GM20000 (cell line): ENCODE data around the gene SYNGR1.

Source experiments
- DNase-seq: peaks from one replicate; pipeline ENCODE4 v3.0.0; 2012; ENCODE audit warnings: low spot score
- CTCF ChIP-seq: IDR thresholded peaks from 2 replicates; pipeline ENCODE4 v1.5.1; 2012; ENCODE audit warnings: mild to moderate bottlenecking, control low read depth; ENCODE audit errors: extremely low read depth, missing control alignments

The SYNGR1 gene

DNA sequence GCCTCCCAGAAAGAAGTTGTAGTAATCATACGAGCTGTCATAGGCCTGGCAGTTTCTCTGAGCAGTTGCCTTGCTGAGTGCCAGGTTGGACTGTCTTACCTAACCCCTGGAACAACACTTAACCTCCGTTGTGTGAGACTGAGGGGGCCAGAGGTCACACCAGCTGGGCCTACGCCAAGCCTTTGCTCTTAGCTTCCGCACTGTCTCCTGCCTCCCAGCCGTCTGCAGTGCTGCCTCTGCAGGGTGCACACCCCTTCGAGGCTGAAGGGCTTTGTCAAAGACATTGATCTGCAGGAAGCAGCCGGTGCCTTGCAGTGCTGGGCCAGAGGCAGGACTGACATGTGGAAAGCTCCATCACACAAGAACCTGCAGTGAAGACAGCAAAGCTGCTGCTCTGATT, 66.5 kb downstream of the SYNGR1 start:
- no peak for DNase-seq
- TF ChIP-seq CTCF = no peak

DNA sequence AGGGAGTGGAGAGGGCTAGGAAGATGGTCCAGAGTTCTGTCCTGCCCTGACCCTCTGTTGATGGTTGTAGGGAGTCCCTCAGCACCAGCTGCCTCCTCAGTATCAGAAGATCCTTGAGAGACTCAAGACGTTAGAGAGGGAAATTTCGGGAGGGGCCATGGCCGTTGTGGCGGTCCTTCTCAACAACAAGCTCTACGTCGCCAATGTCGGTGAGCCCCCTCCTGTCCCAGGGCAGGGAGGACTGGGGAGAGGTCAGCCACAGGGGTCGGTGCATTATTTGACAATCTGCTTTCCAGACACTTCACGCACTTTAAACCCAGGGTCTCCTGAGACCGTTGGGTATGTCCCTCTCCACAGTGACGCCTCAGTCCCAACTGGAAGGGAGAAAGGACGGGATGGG, 67.8 kb downstream of the SYNGR1 start:
- TF ChIP-seq CTCF = no peak
- no peak for DNase-seq

- no peak for DNase-seq
- TF ChIP-seq CTCF = no peak
Observed at GRCh38 chr22:39418696-39419095, 68.9 kb downstream of the SYNGR1 start.

DNA sequence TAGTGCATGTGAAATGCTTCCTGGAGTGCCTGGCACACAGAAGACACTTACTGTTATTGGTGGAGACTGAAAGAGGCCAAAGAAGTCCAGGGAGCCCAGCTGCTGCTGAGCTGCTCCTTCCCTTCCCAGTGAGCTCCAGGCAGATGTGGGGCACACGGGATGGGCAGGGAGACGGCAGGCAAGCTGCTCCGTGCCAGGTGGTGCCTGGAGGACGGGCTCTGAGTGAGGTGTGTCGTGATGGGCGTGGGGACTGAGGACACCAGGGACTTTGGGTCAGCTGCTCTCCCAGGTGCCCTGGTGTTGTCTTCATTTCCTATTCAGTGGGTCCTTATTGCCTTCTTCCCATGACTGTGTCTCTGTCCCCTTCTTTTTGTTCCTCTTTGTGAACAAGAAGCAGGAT, 69.3 kb downstream of the SYNGR1 start:
- no peak for TF ChIP-seq CTCF
- no peak for DNase-seq

DNA sequence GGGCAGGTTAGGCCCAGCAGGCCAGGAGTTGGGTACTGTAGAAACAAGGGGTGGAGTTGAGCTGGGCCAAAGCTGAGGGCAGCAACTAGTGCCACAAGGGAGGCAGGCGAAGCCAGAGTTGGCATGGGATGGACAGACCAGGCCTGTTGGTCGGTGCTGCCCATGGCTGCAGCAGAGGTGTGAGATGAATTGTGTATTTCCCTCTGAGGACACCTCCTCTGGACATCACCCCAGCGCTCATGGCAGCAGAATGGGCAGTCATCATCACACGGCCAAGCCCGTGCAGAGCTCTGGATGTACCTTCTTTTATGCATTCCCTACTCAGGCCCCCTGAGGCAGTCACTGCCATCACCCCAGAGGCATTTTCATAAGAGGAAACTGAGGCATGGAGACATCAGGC, 70.1 kb downstream of the SYNGR1 start:
- DNase-seq = no peak
- no peak for TF ChIP-seq CTCF

DNA sequence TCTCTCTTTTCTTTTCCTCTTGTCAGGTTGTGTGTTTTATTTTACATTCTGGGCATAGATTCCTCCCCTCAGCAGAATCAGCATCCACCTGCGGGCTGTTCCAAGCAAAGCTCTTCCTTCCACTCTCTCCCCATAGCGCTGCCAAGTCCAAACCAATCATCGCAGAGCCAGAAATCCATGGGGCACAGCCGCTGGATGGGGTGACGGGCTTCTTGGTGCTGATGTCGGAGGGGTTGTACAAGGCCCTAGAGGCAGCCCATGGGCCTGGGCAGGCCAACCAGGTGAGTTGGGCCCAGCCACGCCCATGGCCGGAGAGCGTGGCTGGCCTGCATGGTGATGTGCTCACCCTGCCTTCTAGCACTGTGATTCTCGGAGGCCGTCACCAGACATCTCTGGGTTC, 71.9 kb downstream of the SYNGR1 start:
- DNase-seq = no peak
- no peak for TF ChIP-seq CTCF

- DNase-seq = no peak
- no peak for TF ChIP-seq CTCF
Observed at GRCh38 chr22:39422101-39422500, 72.3 kb downstream of the SYNGR1 start.
